Stimulated activated CD8-positive, alpha-beta memory T cell treated with anti-CD3 and anti-CD28 coated beads, Interleukin-12 subunit alpha, Interleukin-12 subunit beta, amount 100 ng/mL, for 4 hours (primary cell): Measurements from ENCODE around the gene LILRB2.
"Not testable (repeated sequence)": the region's sequence is repeated elsewhere in the genome, so short reads cannot be mapped to it uniquely, and the experiment has no call there.

ENCODE experiments used
- DNase-seq: peaks from one replicate; pipeline ENCODE4 v3.0.0-alpha.2; 2020; ENCODE audit warnings: low read depth

The LILRB2 gene

GRCh38 chr19:54281007-54281728 lies at the start of gene LILRB2:
TSS of gene LILRB2 (minus strand) at chr19:54281110. CDS start at chr19:54280496, 614 bp downstream.
- no peak for DNase-seq

- DNase-seq = no peak
Observed at GRCh38 chr19:54329476-54330165, 48.7 kb upstream of the LILRB2 start.

GRCh38 chr19:54328781-54329180 lies 47.9 kb upstream of the LILRB2 start:
- not testable (repeated sequence) for DNase-seq

GRCh38 chr19:54325631-54326030 lies 44.7 kb upstream of the LILRB2 start:
- no peak for DNase-seq

GRCh38 chr19:54325194-54325621 lies 44.3 kb upstream of the LILRB2 start:
- DNase-seq = no peak

- no peak for DNase-seq
Observed at GRCh38 chr19:54324071-54324470, 43.2 kb upstream of the LILRB2 start.

GRCh38 chr19:54322934-54323333 lies 42.0 kb upstream of the LILRB2 start:
- DNase-seq = not testable (repeated sequence)

- DNase-seq = not testable (repeated sequence)
Observed at GRCh38 chr19:54322295-54322694, 41.4 kb upstream of the LILRB2 start.

GRCh38 chr19:54319892-54320670 lies 39.2 kb upstream of the LILRB2 start:
- no peak for DNase-seq

GRCh38 chr19:54319049-54319448 lies 38.1 kb upstream of the LILRB2 start:
- DNase-seq = no peak

GRCh38 chr19:54317965-54318240 lies 37.0 kb upstream of the LILRB2 start:
- no peak for DNase-seq

- no peak for DNase-seq
Observed at GRCh38 chr19:54317108-54317964, 36.4 kb upstream of the LILRB2 start.

- DNase-seq = no peak
Observed at GRCh38 chr19:54316746-54317107, 35.8 kb upstream of the LILRB2 start.

- no peak for DNase-seq
Observed at GRCh38 chr19:54315956-54316355, 35.0 kb upstream of the LILRB2 start.

GRCh38 chr19:54312436-54313377 lies 31.8 kb upstream of the LILRB2 start, which contains the start of gene LILRA5:
TSS of gene LILRA5 (minus strand) at chr19:54313166. CDS start at chr19:54313019, 147 bp downstream.
- no peak for DNase-seq

GRCh38 chr19:54312011-54312410 lies 31.1 kb upstream of the LILRB2 start:
- DNase-seq = no peak

- DNase-seq = no peak
Observed at GRCh38 chr19:54311486-54311885, 30.6 kb upstream of the LILRB2 start.

- DNase-seq = no peak
Observed at GRCh38 chr19:54310543-54310942, 29.6 kb upstream of the LILRB2 start.

GRCh38 chr19:54309811-54310210 lies 28.9 kb upstream of the LILRB2 start:
- DNase-seq = no peak

- DNase-seq = no peak
Observed at GRCh38 chr19:54307389-54308020, 26.6 kb upstream of the LILRB2 start.
